CD8-positive, alpha-beta memory T cell (primary cell): ENCODE results near the gene CARF. TPM values are rescaled to one million over a fixed set of nuclear protein-coding genes. Genes with fewer than 3 reads are reported as not detected.
"Not testable (repeated sequence)": the region's sequence is repeated elsewhere in the genome, so short reads cannot be mapped to it uniquely, and the experiment has no call there.

Source experiments
- CTCF ChIA-PET: fragments of 350-600 bp; sonication (Branson Sonifier 250); formaldehyde crosslinking; loops from one replicate; lab custom pipeline; 2021; ENCODE audit warnings: antibody characterized with exemption; lab: Charles Lee
- POLR2A ChIA-PET: fragments of 350-600 bp; sonication (Branson Sonifier 250); formaldehyde crosslinking; loops from one replicate; lab custom pipeline; 2021; ENCODE audit warnings: antibody characterized with exemption; lab: Charles Lee
- DNase-seq, 5 donors: peaks; one replicate each; pipeline versions ENCODE4 v3.0.0 to v3.0.0-alpha.2; 2020 to 2022; ENCODE audit warnings: mixed read lengths in 1 of 5
- H3K27ac ChIP-seq: one replicate; pipeline ENCODE4 v1.7.0; 2013; ENCODE audit warnings: low read depth, mild to moderate bottlenecking, low read length, moderate library complexity
- H3K27me3 ChIP-seq: 2 replicates; pipeline ENCODE4 v1.7.0; 2013; ENCODE audit warnings: low read length, mild to moderate bottlenecking; ENCODE audit not compliant: insufficient read depth, poor library complexity, severe bottlenecking
- H3K36me3 ChIP-seq: 2 replicates; pipeline ENCODE4 v1.7.0; 2013; ENCODE audit warnings: mild to moderate bottlenecking, low read length, moderate library complexity; ENCODE audit not compliant: insufficient read depth
- H3K4me1 ChIP-seq: 2 replicates; pipeline ENCODE4 v1.7.0; 2013; ENCODE audit warnings: mild to moderate bottlenecking, low read length, moderate library complexity; ENCODE audit not compliant: insufficient read depth
- H3K4me3 ChIP-seq: 2 replicates; pipeline ENCODE4 v1.7.0; 2013; ENCODE audit warnings: mild to moderate bottlenecking, low read length
- H3K9me3 ChIP-seq: 2 replicates; pipeline ENCODE4 v1.7.0; 2013; ENCODE audit warnings: mild to moderate bottlenecking, low read length
- H3K27ac Mint-ChIP-seq, 8 donors: one replicate each; pipeline ENCODE4 v1.8.0; 2020 to 2021; ENCODE audit warnings: mixed read lengths in 8 of 8, mild to moderate bottlenecking in 6 of 8, inconsistent platforms in 3 of 8, moderate library complexity in 3 of 8
- H3K27me3 Mint-ChIP-seq, 2 donors: one replicate each; pipeline ENCODE4 v1.8.0; 2020 to 2021; ENCODE audit warnings: mixed read lengths in 2 of 2, mild to moderate bottlenecking in 1 of 2, moderate library complexity in 1 of 2
- H3K36me3 Mint-ChIP-seq, 3 donors: one replicate each; pipeline ENCODE4 v1.8.0; 2020 to 2021; ENCODE audit warnings: mixed read lengths in 3 of 3, inconsistent platforms in 1 of 3, mild to moderate bottlenecking in 1 of 3
- H3K4me1 Mint-ChIP-seq, 3 donors: one replicate each; pipeline ENCODE4 v1.8.0; 2020 to 2021; ENCODE audit warnings: mixed read lengths in 3 of 3, inconsistent platforms in 1 of 3, mild to moderate bottlenecking in 1 of 3
- H3K4me3 Mint-ChIP-seq, 7 donors: one replicate each; pipeline ENCODE4 v1.8.0; 2020 to 2021; ENCODE audit warnings: mixed read lengths in 7 of 7, mild to moderate bottlenecking in 6 of 7, moderate library complexity in 4 of 7, inconsistent platforms in 2 of 7
- H3K9me3 Mint-ChIP-seq, 5 donors: one replicate each; pipeline ENCODE4 v1.8.0; 2020 to 2022; ENCODE audit warnings: mixed read lengths in 5 of 5, mild to moderate bottlenecking in 3 of 5, moderate library complexity in 2 of 5, inconsistent platforms in 1 of 5
- polyA plus RNA-seq: library from polyadenylated mRNA; unstranded; fragments of 300-500 nt; fragmentation: Illumina TruSeq; gene quantifications from one replicate; pipeline ENCODE4 v1.2.3, GENCODE V29; 2021
- total RNA-seq, 2 experiments: library from RNA; stranded (reverse); gene quantifications; one replicate each; pipeline ENCODE4 v1.2.3, GENCODE V29; 2021

CARF gene
- total and polyA plus RNA-seq, 3 experiments from 2014 or later: 3.1 to 5.5 (median 4.2) TPM

DNA sequence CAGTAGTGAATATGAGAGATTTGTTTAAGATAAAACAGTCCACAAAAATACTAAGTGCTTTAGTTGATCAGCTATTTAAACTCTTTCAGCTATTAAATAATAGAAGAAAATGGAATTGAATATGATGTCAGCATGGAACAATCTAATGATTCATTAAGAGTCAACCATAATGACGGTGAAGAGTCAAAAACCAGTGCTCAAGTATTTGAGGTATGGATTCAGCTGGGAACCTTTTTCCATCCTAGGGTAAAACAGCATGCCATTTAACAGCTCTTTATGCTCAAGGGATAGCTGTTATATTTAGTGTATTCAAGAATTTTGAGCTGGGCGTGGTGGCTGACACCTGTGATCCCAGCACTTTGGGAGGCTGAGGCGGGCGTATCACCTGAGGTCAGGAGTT lies 29.7 kb downstream of the CARF start:
- ChIA-PET POLR2A (no interaction called here), CTCF (interaction anchor here (0.9 kb wide), 1 partner anchor 9 kb away, joined by 3 read pairs; no protein-coding TSS in a partner anchor)
- H3K27ac Mint-ChIP-seq: no peak overlapping the region
- H3K4me3 Mint-ChIP-seq: no peak overlapping the region
- H3K27me3 ChIP-seq: no peaks in the 10 kb centered on the region
- no peak for DNase-seq
- no peaks in the 10 kb centered on the region for H3K27me3 Mint-ChIP-seq
- no peaks in the 10 kb centered on the region for H3K4me1 Mint-ChIP-seq
- no peaks in the 10 kb centered on the region for H3K4me1 ChIP-seq
- no peak overlapping the region for H3K4me3 ChIP-seq
- H3K9me3 Mint-ChIP-seq: peaks cover 6 to 12% (median 7%) of the 10 kb centered on the region in 5 donors
- no peak overlapping the region for H3K27ac ChIP-seq
- peaks cover 29 to 58% (median 35%) of the 10 kb centered on the region in 3 donors for H3K36me3 Mint-ChIP-seq
- H3K36me3 ChIP-seq: no peaks in the 10 kb centered on the region
- H3K9me3 ChIP-seq: no peaks in the 10 kb centered on the region

- Histone ChIP-seq H3K4me1 (no peaks in the 10 kb centered on the region), H3K9me3 (no peaks in the 10 kb centered on the region), H3K36me3 (no peaks in the 10 kb centered on the region), H3K27me3 (no peaks in the 10 kb centered on the region), H3K4me3 (no peak overlapping the region), H3K27ac (no peak overlapping the region)
- H3K4me1 Mint-ChIP-seq: no peaks in the 10 kb centered on the region
- ChIA-PET CTCF (no interaction called here), POLR2A (no interaction called here)
- peaks cover 26 to 60% (median 44%) of the 10 kb centered on the region in 3 donors for H3K36me3 Mint-ChIP-seq
- no peak for DNase-seq
- H3K27me3 Mint-ChIP-seq: no peaks in the 10 kb centered on the region
- no peak overlapping the region for H3K27ac Mint-ChIP-seq
- peaks cover 9 to 25% (median 18%) of the 10 kb centered on the region in 5 donors for H3K9me3 Mint-ChIP-seq
- H3K4me3 Mint-ChIP-seq: no peak overlapping the region
These were observed 32.3 kb downstream of the CARF start for GRCh38 chr2:202944408-202944807.

DNA sequence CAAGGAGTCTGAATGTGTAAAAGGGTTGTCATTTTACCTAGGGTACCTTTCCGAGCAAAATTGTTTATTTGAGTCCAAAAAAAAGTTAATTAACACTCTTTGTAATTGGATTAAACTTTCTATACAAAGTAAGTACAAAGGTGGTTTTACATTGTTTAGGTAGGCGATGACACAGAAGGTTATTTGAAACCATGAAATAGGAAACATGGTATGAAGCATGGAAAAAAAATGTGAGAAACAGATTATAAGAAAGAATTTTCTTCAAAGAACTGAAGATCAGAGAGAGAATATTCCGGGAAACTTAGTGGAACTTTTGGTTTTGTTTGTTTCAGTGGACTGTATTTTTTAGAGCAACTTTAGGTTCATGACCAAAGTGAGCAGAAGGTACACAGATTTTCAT lies 32.7 kb downstream of the CARF start:
- Mint-ChIP-seq H3K36me3 (peaks cover 26 to 60% (median 44%) of the 10 kb centered on the region in 3 donors), H3K4me1 (no peaks in the 10 kb centered on the region), H3K9me3 (peaks cover 9 to 25% (median 18%) of the 10 kb centered on the region in 5 donors), H3K27ac (no peak overlapping the region), H3K27me3 (no peaks in the 10 kb centered on the region), H3K4me3 (no peak overlapping the region)
- no peak for DNase-seq
- Histone ChIP-seq H3K36me3 (no peaks in the 10 kb centered on the region), H3K27me3 (no peaks in the 10 kb centered on the region), H3K4me1 (no peaks in the 10 kb centered on the region), H3K9me3 (no peaks in the 10 kb centered on the region), H3K4me3 (no peak overlapping the region), H3K27ac (no peak overlapping the region)
- CTCF ChIA-PET: no interaction called here
- POLR2A ChIA-PET: no interaction called here

- DNase-seq: no peak
- no peak overlapping the region for H3K4me3 Mint-ChIP-seq
- H3K4me1 Mint-ChIP-seq: no peaks in the 10 kb centered on the region
- Histone ChIP-seq H3K27ac (no peak overlapping the region), H3K4me3 (no peak overlapping the region), H3K4me1 (no peaks in the 10 kb centered on the region), H3K27me3 (no peaks in the 10 kb centered on the region), H3K9me3 (no peaks in the 10 kb centered on the region), H3K36me3 (no peaks in the 10 kb centered on the region)
- CTCF ChIA-PET: no interaction called here
- H3K27ac Mint-ChIP-seq: no peak overlapping the region
- H3K36me3 Mint-ChIP-seq: peaks cover 26 to 57% (median 44%) of the 10 kb centered on the region in 3 donors
- no peaks in the 10 kb centered on the region for H3K27me3 Mint-ChIP-seq
- peaks cover 9 to 25% (median 18%) of the 10 kb centered on the region in 5 donors for H3K9me3 Mint-ChIP-seq
- POLR2A ChIA-PET: no interaction called here
These were observed 33.4 kb downstream of the CARF start for GRCh38 chr2:202945497-202945896.

GRCh38 chr2:202949333-202949732 lies 37.3 kb downstream of the CARF start:
- POLR2A ChIA-PET, CTCF ChIA-PET: not testable (repeated sequence)

GRCh38 chr2:202950592-202950991 lies 38.5 kb downstream of the CARF start:
- Mint-ChIP-seq H3K27ac (no peak overlapping the region), H3K9me3 (peaks cover 5 to 16% (median 13%) of the 10 kb centered on the region in 5 donors), H3K27me3 (no peaks in the 10 kb centered on the region), H3K4me1 (no peaks in the 10 kb centered on the region), H3K4me3 (no peak overlapping the region), H3K36me3 (peaks cover 23 to 46% (median 30%) of the 10 kb centered on the region in 3 donors)
- DNase-seq: no peak
- Histone ChIP-seq H3K36me3 (no peaks in the 10 kb centered on the region), H3K27me3 (no peaks in the 10 kb centered on the region), H3K9me3 (no peaks in the 10 kb centered on the region), H3K4me3 (no peak overlapping the region), H3K4me1 (no peaks in the 10 kb centered on the region), H3K27ac (no peak overlapping the region)
- ChIA-PET CTCF (no interaction called here), POLR2A (interaction anchor here (0.7 kb wide), 1 partner anchor 944 kb away, joined by 3 read pairs; no protein-coding TSS in a partner anchor)

More at GRCh38 chr2:202949333-202949732, 37.3 kb downstream of the CARF start:
- Mint-ChIP-seq H3K36me3 (peaks cover 26 to 54% (median 43%) of the 10 kb centered on the region in 3 donors), H3K9me3 (peaks cover 9 to 25% (median 18%) of the 10 kb centered on the region in 5 donors)
- not testable (repeated sequence) for H3K4me1 Mint-ChIP-seq, H3K9me3 ChIP-seq, H3K4me3 Mint-ChIP-seq, H3K36me3 ChIP-seq, DNase-seq, H3K4me3 ChIP-seq, H3K4me1 ChIP-seq, H3K27me3 Mint-ChIP-seq, H3K27me3 ChIP-seq, H3K27ac Mint-ChIP-seq, H3K27ac ChIP-seq

- Mint-ChIP-seq H3K9me3 (no peaks in the 10 kb centered on the region), H3K4me1 (no peaks in the 10 kb centered on the region), H3K4me3 (no peak overlapping the region), H3K36me3 (peaks cover 9 to 55% (median 17%) of the 10 kb centered on the region in 3 donors), H3K27me3 (no peaks in the 10 kb centered on the region), H3K27ac (no peak overlapping the region)
- CTCF ChIA-PET: no interaction called here
- POLR2A ChIA-PET: no interaction called here
- no peak overlapping the region for H3K4me3 ChIP-seq
- H3K27ac ChIP-seq: no peak overlapping the region
- no peak for DNase-seq
- H3K27me3 ChIP-seq: no peaks in the 10 kb centered on the region
- no peaks in the 10 kb centered on the region for H3K36me3 ChIP-seq
- H3K4me1 ChIP-seq: no peaks in the 10 kb centered on the region
- no peaks in the 10 kb centered on the region for H3K9me3 ChIP-seq
These were observed 48.4 kb downstream of the CARF start for GRCh38 chr2:202960524-202960923.

DNA sequence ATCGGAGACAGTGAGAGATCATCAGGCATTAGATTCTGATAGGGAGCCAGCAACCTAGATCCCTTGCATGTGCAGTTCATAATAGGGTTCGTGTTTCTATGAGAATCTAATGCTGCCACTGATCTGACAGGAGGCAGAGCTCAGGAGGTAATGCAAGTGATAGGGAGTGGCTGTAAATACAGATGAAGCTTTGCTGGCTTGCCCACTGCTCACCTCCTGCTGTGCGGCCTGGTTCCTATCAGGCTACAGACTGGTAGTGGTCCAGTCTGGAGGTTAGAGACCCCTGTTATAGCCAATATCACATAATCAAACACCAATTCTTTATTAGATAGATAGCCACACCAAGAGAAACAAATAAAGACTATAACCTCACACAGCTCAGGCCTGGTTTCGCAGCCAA lies 51.6 kb downstream of the CARF start:
- Histone ChIP-seq H3K27me3 (no peaks in the 10 kb centered on the region), H3K36me3 (no peaks in the 10 kb centered on the region), H3K4me1 (no peaks in the 10 kb centered on the region), H3K9me3 (no peaks in the 10 kb centered on the region), H3K4me3 (no peak overlapping the region), H3K27ac (no peak overlapping the region)
- POLR2A ChIA-PET: no interaction called here
- no peak for DNase-seq
- no peaks in the 10 kb centered on the region for H3K4me1 Mint-ChIP-seq
- no peak overlapping the region for H3K27ac Mint-ChIP-seq
- CTCF ChIA-PET: interaction anchor here (1.5 kb wide), 1 partner anchor 13 kb away, joined by 4 read pairs; no protein-coding TSS in a partner anchor
- H3K36me3 Mint-ChIP-seq: peaks cover 0 to 45% (median 8%) of the 10 kb centered on the region in 3 donors
- no peak overlapping the region for H3K4me3 Mint-ChIP-seq
- no peaks in the 10 kb centered on the region for H3K27me3 Mint-ChIP-seq
- no peaks in the 10 kb centered on the region for H3K9me3 Mint-ChIP-seq
